ENCODE data around the gene PNRC2. TPM values are rescaled to one million over a fixed set of nuclear protein-coding genes. Genes with fewer than 3 reads are reported as not detected.

Gene PNRC2
- total and polyA plus RNA-seq, 2 donors (not counting 1 experiment from before 2014, with no cell fraction given), result 84.4 to 96.6 TPM

DNA sequence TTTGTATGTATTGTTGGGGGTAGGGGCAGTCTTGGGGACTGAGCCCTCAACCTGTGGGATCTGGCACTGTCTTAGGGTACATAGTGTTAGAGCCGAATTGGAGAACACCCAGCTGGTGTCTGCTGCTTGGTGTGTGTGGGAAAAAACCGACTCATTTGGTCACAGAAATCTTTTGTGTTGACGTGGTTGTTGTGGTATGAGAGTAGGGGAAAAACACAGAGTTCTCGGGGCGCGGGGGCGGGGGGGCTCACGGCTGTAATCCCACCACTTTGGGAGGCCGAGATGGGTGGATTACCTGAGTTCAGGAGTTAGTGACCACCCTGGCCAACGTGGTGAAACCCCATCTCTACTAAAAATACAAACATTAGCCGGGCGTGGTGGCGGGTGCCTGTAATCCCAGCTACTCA lies 35.8 kb downstream of the PNRC2 start:
- Histone ChIP-seq H3K4me2 (ENCODE audit: extremely low read depth, insufficient read depth, low read length) (no peak overlapping the region), H3K36me3 (ENCODE audit: control insufficient read depth, insufficient read depth, low read length) (no peaks in the 10 kb centered on the region), H3K9ac (ENCODE audit: insufficient read depth, low read length) (no peak overlapping the region), H3K4me3 (replicated peaks in 1 of 4; ENCODE audit: control extremely low read depth in 1 of 4, insufficient read depth in 1 of 4, low read depth in 3 of 4, low read length in 4 of 4) (no peak overlapping the region), H3K4me1 (ENCODE audit: control insufficient read depth, extremely low read depth, insufficient read depth, low read length) (no peaks in the 10 kb centered on the region), H3K79me2 (ENCODE audit: control insufficient read depth, insufficient read depth, low read length) (no peaks in the 10 kb centered on the region), H2AFZ (ENCODE audit: low read length) (no peak overlapping the region), H3K27me3 (ENCODE audit: control insufficient read depth, insufficient read depth, low read length) (no peaks in the 10 kb centered on the region), H4K20me1 (ENCODE audit: control insufficient read depth, extremely low read depth, insufficient read depth, low read length) (no peaks in the 10 kb centered on the region), H3K27ac (ENCODE audit: insufficient read depth, low read length) (no peak overlapping the region), H3K9me3 (ENCODE audit: control insufficient read depth, insufficient read depth, low read depth, low read length) (no peaks in the 10 kb centered on the region)
- no peak for TF ChIP-seq EZH2 (IDR thresholded peaks at IDR 0.05; ENCODE audit: low read length, missing control alignments)
- TF ChIP-seq, protein P1, sequence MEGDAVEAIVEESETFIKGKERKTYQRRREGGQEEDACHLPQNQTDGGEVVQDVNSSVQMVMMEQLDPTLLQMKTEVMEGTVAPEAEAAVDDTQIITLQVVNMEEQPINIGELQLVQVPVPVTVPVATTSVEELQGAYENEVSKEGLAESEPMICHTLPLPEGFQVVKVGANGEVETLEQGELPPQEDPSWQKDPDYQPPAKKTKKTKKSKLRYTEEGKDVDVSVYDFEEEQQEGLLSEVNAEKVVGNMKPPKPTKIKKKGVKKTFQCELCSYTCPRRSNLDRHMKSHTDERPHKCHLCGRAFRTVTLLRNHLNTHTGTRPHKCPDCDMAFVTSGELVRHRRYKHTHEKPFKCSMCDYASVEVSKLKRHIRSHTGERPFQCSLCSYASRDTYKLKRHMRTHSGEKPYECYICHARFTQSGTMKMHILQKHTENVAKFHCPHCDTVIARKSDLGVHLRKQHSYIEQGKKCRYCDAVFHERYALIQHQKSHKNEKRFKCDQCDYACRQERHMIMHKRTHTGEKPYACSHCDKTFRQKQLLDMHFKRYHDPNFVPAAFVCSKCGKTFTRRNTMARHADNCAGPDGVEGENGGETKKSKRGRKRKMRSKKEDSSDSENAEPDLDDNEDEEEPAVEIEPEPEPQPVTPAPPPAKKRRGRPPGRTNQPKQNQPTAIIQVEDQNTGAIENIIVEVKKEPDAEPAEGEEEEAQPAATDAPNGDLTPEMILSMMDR (conservative IDR thresholded peaks at IDR 0.05 in 1 of 2, IDR thresholded peaks at IDR 0.05 in 1 of 2; ENCODE audit: low read depth in 1 of 2, low read length in 2 of 2), result no peak
- peak in 1 of 2 donors; percentile 92 for DNase-seq (ENCODE audit: low read depth in 2 of 2)

GRCh38 chr1:23996700-23997229 lies 37.1 kb downstream of the PNRC2 start:
- TF ChIP-seq EZH2 (IDR thresholded peaks at IDR 0.05; ENCODE audit: low read length, missing control alignments), result no peak
- TF ChIP-seq, protein P1 (conservative IDR thresholded peaks at IDR 0.05 in 1 of 2, IDR thresholded peaks at IDR 0.05 in 1 of 2; ENCODE audit: low read depth in 1 of 2, low read length in 2 of 2), result no peak
- no peaks in the 10 kb centered on the region for H4K20me1 ChIP-seq (ENCODE audit: control insufficient read depth, extremely low read depth, insufficient read depth, low read length)
- H3K36me3 ChIP-seq (ENCODE audit: control insufficient read depth, insufficient read depth, low read length), result no peaks in the 10 kb centered on the region
- no peak overlapping the region for H3K27ac ChIP-seq (ENCODE audit: insufficient read depth, low read length)
- H3K9ac ChIP-seq (ENCODE audit: insufficient read depth, low read length), result no peak overlapping the region
- H3K9me3 ChIP-seq (ENCODE audit: control insufficient read depth, insufficient read depth, low read depth, low read length), result no peaks in the 10 kb centered on the region
- no peaks in the 10 kb centered on the region for H3K27me3 ChIP-seq (ENCODE audit: control insufficient read depth, insufficient read depth, low read length)
- H3K4me1 ChIP-seq (ENCODE audit: control insufficient read depth, extremely low read depth, insufficient read depth, low read length), result no peaks in the 10 kb centered on the region
- DNase-seq (ENCODE audit: low read depth in 2 of 2), result no peak
- H3K79me2 ChIP-seq (ENCODE audit: control insufficient read depth, insufficient read depth, low read length), result no peaks in the 10 kb centered on the region
- H3K4me2 ChIP-seq (ENCODE audit: extremely low read depth, insufficient read depth, low read length), result no peak overlapping the region
- H2AFZ ChIP-seq (ENCODE audit: low read length), result no peak overlapping the region
- H3K4me3 ChIP-seq (replicated peaks in 1 of 4; ENCODE audit: control extremely low read depth in 1 of 4, insufficient read depth in 1 of 4, low read depth in 3 of 4, low read length in 4 of 4), result no peak overlapping the region

GRCh38 chr1:23997812-23998211 lies 38.2 kb downstream of the PNRC2 start:
- DNase-seq (ENCODE audit: low read depth in 2 of 2), result no peak
- H3K9ac ChIP-seq (ENCODE audit: insufficient read depth, low read length), result no peak overlapping the region
- no peak for TF ChIP-seq EZH2 (IDR thresholded peaks at IDR 0.05; ENCODE audit: low read length, missing control alignments)

More at GRCh38 chr1:23997812-23998211, 38.2 kb downstream of the PNRC2 start:
- Histone ChIP-seq H3K4me3 (replicated peaks in 1 of 4; ENCODE audit: control extremely low read depth in 1 of 4, insufficient read depth in 1 of 4, low read depth in 3 of 4, low read length in 4 of 4) (no peak overlapping the region), H4K20me1 (ENCODE audit: control insufficient read depth, extremely low read depth, insufficient read depth, low read length) (no peaks in the 10 kb centered on the region), H2AFZ (ENCODE audit: low read length) (no peak overlapping the region), H3K27me3 (ENCODE audit: control insufficient read depth, insufficient read depth, low read length) (no peaks in the 10 kb centered on the region), H3K27ac (ENCODE audit: insufficient read depth, low read length) (no peak overlapping the region), H3K9me3 (ENCODE audit: control insufficient read depth, insufficient read depth, low read depth, low read length) (no peaks in the 10 kb centered on the region), H3K79me2 (ENCODE audit: control insufficient read depth, insufficient read depth, low read length) (no peaks in the 10 kb centered on the region), H3K36me3 (ENCODE audit: control insufficient read depth, insufficient read depth, low read length) (no peaks in the 10 kb centered on the region), H3K4me2 (ENCODE audit: extremely low read depth, insufficient read depth, low read length) (no peak overlapping the region), H3K4me1 (ENCODE audit: control insufficient read depth, extremely low read depth, insufficient read depth, low read length) (no peaks in the 10 kb centered on the region)

All from fibroblast of lung (primary cell).